GM19372 (cell line): Measurements from ENCODE around the gene IGFLR1.
"Not testable (repeated sequence)": the region's sequence is repeated elsewhere in the genome, so short reads cannot be mapped to it uniquely, and the experiment has no call there.

Experiments used
- ATAC-seq: cut with Tn5 transposase; IDR thresholded peaks from one replicate; pipeline ENCODE4 v1.9.1; 2021; ENCODE audit warnings: mild to moderate bottlenecking, low read depth, moderate library complexity; ENCODE audit not compliant: unreplicated experiment

IGFLR1 gene

DNA sequence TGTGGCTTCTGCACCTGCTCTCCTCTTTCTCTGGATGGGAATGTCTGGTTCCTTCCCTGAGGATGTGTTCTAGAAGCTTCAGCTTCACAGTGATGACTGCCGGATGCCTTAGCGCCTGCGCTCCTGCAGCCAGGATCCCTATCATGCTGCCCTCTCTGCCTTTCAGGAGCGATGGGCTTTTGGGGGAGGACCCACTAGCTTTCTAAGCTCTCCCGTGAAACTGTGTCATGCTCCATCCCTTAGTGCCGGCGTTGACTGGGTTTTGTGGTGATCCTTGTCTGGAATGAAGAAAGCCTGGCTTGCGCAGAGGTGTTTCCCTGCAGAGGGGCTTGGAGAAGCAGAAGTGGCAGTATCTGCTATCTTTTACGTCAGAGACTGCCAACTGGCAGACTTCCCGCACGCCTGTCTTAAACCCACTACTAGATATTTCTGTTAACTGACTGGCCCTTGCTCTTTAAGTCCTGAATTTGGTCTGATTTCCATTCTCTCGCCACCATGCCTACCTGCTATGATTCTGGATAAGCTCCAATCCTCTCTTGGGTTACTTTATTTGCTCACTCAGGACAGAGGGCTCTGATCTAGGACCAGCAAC is 28.3 kb downstream of the IGFLR1 start:
- ATAC-seq = no peak

DNA sequence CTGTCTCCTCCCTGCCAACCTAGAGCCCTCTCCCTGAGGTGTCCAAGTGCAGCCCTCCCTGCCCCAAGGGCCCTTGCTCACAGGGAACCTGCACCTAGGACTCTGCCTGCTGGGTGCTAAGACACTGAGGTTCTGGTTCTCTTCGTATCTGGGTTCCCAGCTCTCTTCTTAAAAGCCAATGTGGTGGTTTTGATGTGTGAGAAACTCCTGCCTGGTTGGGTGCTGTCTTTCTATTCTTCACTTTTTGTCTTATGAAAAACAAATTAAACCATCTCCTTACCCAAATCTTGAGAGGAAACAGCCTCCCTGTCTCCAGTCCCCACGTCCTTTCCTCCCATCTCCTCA is 28.8 kb downstream of the IGFLR1 start:
- ATAC-seq = no peak

DNA sequence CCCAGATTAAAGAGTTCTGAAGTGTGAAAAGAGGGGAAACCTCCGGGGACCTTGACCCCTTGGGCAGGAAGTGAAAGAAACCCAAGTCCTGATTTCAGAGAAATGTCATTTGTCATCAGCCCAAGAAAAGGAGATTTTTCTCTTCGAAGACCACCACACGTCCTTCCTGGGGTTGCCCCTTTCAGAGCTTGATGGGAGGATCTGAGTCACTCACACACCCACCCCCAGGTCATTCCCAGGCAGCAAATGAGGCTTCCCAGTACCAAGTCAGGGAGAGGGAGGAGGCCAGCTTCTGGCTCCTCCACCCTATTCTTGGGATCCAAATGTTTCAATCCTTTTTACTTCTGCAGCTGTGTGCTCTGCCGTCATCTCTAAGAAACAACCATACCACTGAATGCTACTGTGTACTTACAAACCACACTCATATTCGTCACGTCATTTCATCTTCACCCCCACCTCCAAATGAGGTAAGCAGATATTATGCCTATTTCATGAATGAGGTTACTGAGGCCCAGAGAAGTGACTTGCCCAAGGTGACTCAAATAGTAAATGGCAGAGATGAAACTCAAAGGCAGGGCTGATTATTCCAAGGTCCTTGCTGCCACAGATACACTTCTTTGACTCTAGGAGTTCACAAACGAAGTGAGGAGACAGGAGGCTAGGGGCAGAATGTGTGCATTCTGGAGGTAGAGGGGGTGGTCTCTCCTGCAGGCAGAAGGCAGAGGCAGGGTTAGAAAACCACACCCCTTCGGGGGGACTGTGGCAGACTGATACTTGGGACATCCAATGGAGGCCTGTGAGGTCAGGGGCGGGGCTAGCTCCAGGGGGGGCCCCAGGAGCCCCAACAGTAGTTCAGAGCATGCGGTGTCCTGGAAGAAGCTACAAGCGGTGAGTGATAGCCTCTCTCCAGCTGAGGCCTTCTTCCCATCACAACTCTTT is 29.4 kb downstream of the IGFLR1 start:
- no peak for ATAC-seq

DNA sequence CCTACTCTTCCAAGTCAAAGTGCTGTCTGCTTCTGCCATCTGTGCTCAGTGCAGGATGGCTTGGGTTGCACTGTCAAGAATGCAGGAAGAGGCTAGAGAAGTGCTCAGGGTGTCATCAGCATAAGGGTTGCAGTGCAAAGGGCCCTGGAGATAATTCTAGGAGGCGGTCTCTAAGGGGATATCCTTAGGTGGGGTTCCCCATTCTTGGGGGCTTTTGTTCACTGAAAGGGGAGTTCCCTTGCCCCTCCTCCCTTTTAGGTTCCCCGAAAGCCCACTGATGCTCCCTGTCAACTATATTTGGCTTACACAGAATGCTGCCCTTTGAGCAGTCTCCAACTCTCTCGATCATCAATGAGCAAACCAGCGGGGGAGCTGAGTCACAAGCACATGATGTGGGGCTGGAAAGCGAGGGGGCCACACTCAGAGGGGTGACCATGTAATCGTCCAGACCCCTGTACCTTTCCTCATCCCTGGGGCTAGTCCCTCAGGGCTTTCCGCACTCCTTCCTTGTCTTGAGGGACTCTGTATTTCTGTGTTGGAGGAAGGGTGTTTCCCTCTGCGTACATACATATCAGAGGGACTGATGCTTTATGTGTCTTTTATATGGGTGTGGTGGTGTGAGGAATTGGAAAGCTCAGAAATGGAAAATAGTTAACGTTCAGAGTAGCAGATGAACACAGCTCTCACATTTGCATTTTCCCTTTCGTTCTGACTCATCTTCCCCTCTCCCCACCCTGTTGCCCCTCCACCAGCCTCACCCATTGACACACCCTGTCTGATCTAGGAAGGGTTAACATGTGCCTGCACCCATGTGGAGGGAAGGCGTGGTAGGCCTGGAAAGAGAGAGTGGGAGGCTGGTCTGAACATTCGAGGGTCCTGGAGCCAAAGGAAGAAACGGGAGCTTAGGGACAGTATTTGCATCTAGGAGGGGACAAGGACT is 31.2 kb downstream of the IGFLR1 start:
- ATAC-seq = peak; percentile 36

DNA sequence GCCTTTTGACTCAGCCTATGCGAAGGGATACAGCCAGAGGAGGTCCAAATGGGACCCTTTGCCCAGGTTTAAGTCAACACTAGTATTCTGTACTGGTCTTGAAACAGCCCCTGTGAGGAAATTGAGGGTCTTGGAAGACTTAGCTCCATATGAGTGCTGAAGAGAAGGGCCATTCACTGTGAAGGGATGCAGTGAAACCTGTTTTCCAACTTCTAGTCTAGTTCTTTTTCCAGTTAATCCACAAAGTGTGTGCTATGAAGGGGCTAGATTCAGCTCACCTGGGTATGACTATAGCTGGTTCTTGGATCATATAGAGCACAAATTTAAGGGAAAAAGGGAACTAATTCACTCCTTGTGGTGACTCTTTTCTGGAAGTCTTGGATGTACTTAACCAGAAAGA is 33.9 kb downstream of the IGFLR1 start:
- ATAC-seq = no peak

DNA sequence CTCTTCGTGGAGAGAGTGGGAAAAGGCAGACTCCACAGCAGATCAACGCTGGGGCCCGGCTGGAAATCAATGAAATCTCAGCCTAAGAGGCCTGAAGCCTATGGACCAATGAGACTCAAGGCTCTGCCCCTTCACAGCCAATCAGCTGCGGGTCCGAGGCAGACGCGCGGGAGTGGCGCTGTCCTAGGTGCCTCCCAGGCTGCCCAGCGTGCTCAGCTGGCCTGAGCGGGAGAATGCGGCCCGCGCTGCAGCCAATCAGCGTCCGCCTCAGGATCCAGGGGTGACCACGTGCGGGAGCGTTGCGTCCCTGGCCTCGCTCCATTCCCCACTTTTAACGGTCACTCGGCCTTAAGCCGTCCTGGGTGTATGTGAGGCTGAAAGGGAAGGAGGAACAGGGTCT is 38.0 kb downstream of the IGFLR1 start, which contains the start of gene ZBTB32:
Gene ZBTB32 (plus strand): TSS at position 341 of the 400 bp plus-strand sequence. CDS start 10,069 bp downstream, outside the sequence.
- ATAC-seq = no peak

DNA sequence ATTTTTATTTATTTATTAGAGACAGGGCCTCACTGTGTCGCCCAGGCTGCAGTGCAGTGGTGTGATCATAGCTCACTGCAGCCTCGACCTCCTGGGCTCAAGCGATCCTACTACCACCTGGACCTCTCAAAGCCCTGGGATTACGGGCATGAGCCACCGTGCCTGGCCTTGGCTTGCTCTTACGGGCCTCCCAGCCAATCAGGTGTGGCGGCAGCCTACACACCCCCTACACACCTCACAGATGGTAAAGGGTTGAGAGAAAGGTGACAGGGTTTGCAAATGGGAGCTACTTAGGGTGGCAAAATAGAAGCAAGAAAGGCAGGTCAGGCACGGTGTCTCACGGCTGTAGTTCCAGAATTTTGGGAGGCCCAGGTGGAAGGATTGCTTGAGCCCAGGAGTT is 38.9 kb downstream of the IGFLR1 start:
- no peak for ATAC-seq

DNA sequence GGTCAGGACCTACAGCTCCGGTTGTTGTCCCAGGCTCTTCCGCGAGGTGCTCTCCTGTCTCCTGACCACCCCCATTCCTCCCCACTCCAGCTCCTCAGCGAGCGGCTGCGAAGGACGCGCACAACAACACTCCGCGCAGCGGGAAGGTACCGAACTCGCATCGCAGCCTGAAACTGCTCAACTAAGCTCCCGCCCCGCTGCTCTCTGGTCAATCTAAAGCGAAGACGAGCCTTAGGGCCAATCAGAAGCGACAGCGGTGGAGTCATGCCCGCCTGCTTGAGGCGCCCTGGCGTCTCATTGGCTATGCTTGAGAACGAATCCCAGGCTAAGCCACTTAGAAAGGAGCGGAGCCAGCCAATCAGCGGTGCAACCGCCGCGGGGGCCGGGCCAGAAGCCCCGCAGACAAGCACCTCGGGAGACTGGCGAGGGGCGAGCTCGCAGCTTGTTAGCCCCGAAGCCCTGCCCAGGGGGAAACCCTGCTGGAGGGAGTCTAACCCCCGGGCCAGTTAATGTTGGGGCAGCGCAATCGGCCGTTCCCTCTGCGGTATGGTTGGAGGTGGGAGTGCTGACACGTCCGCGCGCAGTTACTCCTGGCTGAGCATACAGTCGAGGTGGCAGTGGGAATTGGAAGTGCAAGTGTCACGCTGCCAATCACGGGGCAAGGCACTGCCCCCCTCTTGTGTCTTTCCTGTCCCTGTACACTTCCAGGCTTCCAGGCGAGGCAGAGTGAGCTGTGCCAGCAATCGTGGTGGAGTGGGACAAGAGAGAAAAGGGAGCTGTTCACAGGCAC is 39.8 kb downstream of the IGFLR1 start:
- peak; percentile 96 for ATAC-seq

DNA sequence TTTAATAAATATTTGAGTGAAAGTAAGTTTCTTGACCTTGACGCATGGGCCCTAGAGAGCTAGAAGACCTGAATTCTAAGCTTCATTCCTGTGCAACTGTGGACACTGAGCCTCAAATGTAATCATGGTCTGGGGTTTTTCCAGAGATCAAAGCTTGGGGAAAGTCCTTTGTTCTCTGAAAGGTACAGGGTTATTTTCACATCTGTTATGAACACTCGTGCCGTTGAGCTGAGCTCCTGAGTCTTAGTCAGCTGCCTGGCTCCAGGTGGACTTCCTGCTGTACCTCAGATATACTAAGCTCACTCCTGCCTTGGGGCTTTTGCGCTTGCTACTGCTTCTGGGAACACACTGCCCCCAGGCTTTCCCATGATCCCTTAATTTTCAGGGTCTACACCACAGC is 45.4 kb downstream of the IGFLR1 start:
- no peak for ATAC-seq

DNA sequence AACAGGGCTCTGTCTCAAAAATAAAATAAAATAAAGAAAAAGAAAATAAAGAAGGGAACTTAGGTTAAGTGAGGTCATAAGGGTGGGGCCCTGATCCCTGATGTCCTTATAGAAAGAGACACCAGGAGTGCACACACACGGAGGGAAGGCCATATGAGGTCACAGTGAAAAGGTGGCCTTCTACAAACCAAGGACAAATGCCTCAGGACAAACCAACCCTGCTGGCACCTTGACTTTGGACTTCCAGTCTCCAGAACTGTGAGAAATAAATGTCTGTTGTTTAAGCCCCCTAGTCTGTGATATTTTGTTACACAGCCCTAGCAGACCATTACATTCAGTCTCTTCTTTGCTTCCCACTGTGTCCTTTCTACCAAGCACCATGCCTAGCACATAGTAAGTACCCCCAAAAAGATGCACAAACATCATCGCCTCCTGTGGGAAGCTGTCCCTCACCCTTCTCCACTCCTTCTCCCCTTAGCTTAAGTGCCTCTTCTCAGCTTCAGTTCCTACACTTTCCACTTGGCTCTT is 46.3 kb downstream of the IGFLR1 start:
- ATAC-seq = no peak

DNA sequence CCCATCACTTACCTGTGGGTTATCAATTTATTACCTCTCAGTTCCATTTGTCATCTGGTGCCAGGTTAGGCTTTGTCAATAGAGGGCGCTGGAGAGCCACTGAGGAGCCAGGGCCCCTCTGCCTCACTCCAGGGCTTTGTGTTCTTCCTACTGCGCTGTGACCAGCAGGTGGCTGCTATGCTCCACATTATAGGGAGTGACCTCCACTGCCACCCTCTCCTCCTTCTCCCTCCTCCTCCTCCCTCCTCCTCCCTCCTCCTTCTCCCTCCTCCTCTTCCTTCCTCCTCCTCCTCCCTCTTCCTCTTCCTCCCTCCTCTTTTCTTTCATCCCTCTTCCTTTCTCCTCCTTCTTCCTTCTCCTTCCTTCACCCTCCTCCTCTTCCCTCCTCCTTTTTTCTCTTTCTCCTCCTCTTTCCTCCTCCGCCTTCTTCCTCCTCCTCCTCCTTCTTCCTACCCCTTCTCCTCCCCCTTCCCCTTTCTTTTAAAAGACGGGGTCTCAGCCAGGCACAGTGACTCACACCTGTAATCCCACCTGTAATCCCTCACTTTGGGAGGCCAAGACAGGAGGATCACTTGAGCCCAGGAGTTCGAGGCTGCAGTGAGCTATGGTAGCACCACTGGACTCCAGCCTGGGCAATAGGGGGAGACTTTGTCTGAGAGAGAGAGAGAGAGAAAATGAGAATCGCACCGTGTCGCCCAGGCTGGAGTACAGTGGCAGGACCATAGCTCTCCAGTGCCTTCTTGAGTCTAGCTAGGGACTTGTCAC is 48.2 kb downstream of the IGFLR1 start:
- ATAC-seq = no peak

DNA sequence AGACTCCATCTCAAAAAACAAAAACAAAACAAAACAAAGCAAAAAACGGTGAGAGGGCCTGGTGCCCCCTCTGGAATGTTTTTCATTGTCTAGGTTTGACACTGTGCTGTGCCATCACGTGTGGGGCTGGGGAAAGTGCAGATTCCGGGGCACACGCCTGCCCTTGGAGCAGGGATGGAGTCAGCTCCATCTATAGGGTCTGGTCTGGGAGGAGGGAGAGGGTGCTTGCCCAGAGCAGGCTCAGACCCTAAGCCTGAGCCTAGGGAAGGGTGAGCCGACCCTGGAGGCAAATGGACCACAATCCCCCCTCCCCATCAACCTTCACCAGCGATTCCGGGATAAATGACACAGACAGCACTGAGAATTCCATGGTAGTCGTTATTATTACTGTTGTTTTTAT is 48.8 kb downstream of the IGFLR1 start:
- ATAC-seq = no peak

DNA sequence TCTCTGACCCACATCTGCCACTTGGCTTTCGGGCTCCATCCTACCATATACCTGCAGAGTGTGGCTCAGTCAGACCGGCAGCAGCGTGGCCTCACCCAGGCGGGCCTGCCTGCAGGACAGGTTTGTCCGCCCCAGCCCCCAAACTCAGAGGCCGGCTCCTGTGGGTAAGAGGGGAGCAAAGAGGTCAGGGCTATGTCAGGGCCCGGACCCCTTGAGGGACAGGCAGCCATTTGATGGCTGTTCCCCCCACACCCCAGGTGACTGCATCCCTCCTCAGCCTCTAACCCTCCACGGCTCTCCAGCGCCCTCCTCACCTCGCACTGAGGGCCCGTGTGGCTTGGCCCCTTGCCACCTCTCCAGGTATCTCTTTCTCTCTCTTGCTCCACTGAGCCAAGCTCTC is 50.2 kb downstream of the IGFLR1 start:
- no peak for ATAC-seq

DNA sequence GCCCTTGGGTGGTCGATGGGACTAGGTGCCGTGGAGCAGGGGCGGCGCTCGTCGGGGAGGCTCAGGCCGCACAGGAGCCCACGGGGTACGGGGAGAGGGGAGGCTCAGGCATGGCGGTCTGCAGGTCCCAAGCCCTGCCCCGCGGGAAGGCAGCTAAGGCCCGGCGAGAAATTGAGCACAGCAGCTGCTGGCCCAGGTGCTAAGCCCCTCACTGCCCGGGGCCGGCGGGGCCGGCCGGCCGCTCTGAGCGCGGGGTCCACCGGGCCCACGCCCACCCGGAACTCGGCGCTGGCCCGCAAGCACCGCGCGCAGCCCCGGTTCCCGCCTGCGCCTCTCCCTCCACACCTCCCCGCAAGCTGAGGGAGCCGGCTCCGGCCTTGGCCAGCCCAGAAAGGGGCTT is 51.1 kb downstream of the IGFLR1 start:
- ATAC-seq = not testable (repeated sequence)

DNA sequence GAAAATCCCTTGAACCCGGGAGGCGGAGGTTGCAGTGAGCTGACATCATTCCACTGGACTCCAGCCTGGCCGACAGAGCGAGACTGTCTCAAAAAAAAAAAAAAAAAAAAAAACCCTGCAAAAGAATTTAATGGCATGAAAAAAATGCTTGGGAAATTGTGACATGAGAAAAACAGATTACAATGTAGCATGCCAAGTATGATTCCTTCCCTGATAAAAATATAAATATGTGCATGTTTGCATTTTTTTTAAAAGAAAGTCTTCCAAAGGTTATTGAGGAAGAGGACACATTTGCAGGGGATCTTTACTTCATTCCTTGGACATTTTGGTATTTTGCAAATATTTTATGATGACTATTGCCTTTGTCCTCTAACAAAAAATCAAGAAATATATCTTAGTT is 52.4 kb downstream of the IGFLR1 start:
- ATAC-seq = no peak
